GM19193 (cell line): ENCODE measurements around the gene COL6A1.

Experiments used
- POLR2A ChIP-seq: IDR thresholded peaks from 4 replicates; pipeline ENCODE4 v1.6.1; 2011; ENCODE audit not compliant: insufficient read depth, insufficient read length; ENCODE audit errors: extremely low read depth

Gene COL6A1

GRCh38 chr21:45971616-45972352 is 9.8 kb upstream of the COL6A1 start:
- no peak for TF ChIP-seq POLR2A

- TF ChIP-seq POLR2A: no peak
Measured at GRCh38 chr21:45972353-45972715, 9.2 kb upstream of the COL6A1 start.

- TF ChIP-seq POLR2A: no peak
Measured at GRCh38 chr21:45972716-45973474, 8.7 kb upstream of the COL6A1 start.

GRCh38 chr21:45973475-45974072 is 8.0 kb upstream of the COL6A1 start:
- no peak for TF ChIP-seq POLR2A

GRCh38 chr21:45974073-45975019 is 7.2 kb upstream of the COL6A1 start:
- TF ChIP-seq POLR2A: no peak

GRCh38 chr21:45975020-45975666 is 6.4 kb upstream of the COL6A1 start:
- TF ChIP-seq POLR2A: no peak

- TF ChIP-seq POLR2A: no peak
Measured at GRCh38 chr21:45976701-45977311, 4.8 kb upstream of the COL6A1 start.

- TF ChIP-seq POLR2A: no peak
Measured at GRCh38 chr21:45977396-45977795, 4.2 kb upstream of the COL6A1 start.

GRCh38 chr21:45979141-45979631 is 2.4 kb upstream of the COL6A1 start:
- no peak for TF ChIP-seq POLR2A

GRCh38 chr21:45979651-45980050 is 1.9 kb upstream of the COL6A1 start:
- no peak for TF ChIP-seq POLR2A

- TF ChIP-seq POLR2A: no peak
Measured at GRCh38 chr21:45980271-45980670, 1.3 kb upstream of the COL6A1 start.

- no peak for TF ChIP-seq POLR2A
Measured at GRCh38 chr21:45980697-45981096, 873 bp upstream of the COL6A1 start.

GRCh38 chr21:45982092-45982757 is 655 bp downstream of the COL6A1 start:
- TF ChIP-seq POLR2A: no peak

- no peak for TF ChIP-seq POLR2A
Measured at GRCh38 chr21:45982758-45983648, 1.4 kb downstream of the COL6A1 start.
